H7 (cell line): ENCODE measurements around the gene RGL1. TPM values are rescaled to one million over a fixed set of nuclear protein-coding genes. Genes with fewer than 3 reads are reported as not detected.

ENCODE experiments used
- DNase-seq: peaks from one replicate; pipeline ENCODE4 v3.0.0; 2012
- H3K27me3 ChIP-seq: 2 replicates; pipeline ENCODE4 v1.6.0; 2011; ENCODE audit warnings: mild to moderate bottlenecking, low read length; ENCODE audit not compliant: control insufficient read depth, insufficient read depth
- H3K36me3 ChIP-seq: replicated peaks from 2 replicates; pipeline ENCODE4 v1.5.1; 2011; ENCODE audit warnings: low read length; ENCODE audit not compliant: control insufficient read depth, insufficient read depth
- H3K4me3 ChIP-seq: 2 replicates; pipeline ENCODE4 v1.5.1; 2011; ENCODE audit warnings: low read depth, mild to moderate bottlenecking, control low read depth, low read length, moderate library complexity; ENCODE audit not compliant: insufficient read depth
- total RNA-seq: library from RNA; depleted of rRNA; stranded (reverse); fragments of >200 nt; shearing (Covaris generic); gene quantifications from 2 replicates; pipeline ENCODE4 v1.2.3, GENCODE V29; 2014

The RGL1 gene
- total RNA-seq, 1 experiment from 2014 or later = 3.2 TPM

DNA sequence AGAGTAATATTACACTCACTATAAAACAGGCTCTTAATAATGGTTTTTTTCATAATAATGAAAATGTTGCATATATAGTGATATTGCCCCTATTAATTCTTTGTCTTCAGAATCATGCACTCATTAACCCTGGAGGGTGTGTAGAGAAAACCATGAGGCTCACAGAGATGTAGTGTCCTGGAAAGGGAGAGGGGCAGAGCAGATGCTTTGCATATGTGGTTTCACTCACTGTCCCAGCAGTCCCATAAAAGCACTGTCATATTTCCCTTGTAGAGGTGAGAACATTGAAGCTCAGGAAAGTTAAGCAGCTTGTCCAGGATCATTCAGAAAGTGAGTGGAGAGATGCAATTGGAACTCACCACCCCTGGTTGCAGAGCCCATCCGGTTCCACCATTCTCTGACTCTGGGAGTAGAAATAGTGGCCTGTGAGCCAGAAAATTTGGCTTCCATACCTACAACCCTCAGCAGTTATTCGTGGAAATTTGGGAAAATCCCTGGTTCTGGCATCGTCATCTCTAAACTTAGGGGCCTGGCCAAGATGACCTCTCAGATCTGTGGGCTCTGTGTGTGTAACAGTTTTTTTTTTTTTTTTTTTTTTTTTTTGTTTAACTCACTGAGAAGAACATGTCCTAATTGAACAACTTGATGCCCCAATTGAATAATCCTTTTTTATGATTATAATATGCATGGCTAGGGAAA, 86.4 kb downstream of the RGL1 start:
- no peak overlapping the region for H3K4me3 ChIP-seq
- no peaks in the 10 kb centered on the region for H3K27me3 ChIP-seq
- H3K36me3 ChIP-seq = no peaks in the 10 kb centered on the region
- DNase-seq = no peak

DNA sequence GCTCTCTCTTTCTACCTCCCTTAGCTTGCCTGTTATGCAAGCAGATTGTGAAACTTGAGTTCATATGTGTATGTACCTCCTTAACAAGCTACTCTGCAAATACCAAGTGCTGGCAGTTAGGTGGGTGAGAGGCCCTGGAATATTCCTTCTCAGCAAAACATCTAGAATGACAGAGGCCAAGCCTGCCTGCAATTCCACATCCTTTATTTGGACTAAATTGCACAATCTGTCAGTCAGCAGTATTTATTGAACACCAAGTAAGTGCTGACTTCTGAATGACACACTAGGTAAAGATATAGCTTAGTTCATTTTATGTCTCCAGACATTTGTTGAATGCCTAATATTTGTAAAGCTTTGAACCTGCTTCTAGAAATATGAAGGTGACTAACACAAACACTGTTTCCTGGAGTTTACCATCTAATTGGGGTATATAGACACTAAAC, 87.5 kb downstream of the RGL1 start:
- Histone ChIP-seq H3K4me3 (no peak overlapping the region), H3K27me3 (no peaks in the 10 kb centered on the region), H3K36me3 (no peaks in the 10 kb centered on the region)
- DNase-seq = no peak

DNA sequence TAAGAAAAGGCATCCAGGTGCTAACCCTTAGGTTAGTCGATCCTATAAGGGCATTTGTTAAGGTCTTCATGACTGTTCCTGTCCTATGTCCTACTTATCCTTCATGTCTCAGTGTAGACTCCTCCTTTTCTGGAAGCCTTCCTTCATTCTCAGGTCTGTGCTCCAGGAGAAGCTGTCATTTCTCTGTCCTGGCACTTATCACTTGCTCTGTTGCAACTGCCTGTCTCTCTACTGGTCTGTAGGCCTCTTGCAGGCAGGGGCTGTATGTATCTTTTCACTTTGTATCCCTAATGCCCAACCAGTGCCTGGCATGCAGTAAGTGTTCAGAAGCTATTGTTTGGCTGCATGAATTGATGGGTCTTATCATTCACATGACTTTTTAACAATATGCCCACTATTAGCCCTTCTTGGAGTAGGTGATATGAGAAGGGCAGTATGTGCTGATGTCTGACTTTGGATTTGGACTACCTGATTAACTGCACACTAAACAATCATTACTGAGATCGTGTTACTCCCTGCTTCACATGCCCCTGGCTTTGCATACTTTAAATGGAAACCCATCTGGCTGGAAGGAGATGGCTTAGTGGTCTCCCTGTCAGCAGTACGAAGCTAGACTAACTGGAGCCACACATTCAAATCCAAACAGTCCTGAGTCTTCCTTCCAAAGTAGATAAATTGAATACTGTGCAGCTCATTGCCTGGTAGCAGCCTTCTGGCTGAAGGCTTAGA, 88.8 kb downstream of the RGL1 start:
- no peaks in the 10 kb centered on the region for H3K36me3 ChIP-seq
- no peak for DNase-seq
- H3K27me3 ChIP-seq = no peaks in the 10 kb centered on the region
- H3K4me3 ChIP-seq = no peak overlapping the region

DNA sequence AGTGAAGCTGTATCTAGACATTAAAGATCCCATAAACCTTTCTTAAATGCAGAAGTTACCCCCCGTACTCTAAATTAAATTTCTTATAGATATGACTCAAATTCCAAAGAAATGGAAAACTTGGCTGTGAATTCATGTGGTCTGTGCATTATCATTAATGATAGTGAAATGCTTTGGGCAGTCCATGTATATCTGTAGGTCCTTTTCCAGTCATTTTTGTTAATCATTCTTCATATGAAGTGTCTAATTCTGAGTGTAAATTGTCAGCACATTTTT, 89.3 kb downstream of the RGL1 start:
- no peaks in the 10 kb centered on the region for H3K36me3 ChIP-seq
- no peaks in the 10 kb centered on the region for H3K27me3 ChIP-seq
- no peak for DNase-seq

DNA sequence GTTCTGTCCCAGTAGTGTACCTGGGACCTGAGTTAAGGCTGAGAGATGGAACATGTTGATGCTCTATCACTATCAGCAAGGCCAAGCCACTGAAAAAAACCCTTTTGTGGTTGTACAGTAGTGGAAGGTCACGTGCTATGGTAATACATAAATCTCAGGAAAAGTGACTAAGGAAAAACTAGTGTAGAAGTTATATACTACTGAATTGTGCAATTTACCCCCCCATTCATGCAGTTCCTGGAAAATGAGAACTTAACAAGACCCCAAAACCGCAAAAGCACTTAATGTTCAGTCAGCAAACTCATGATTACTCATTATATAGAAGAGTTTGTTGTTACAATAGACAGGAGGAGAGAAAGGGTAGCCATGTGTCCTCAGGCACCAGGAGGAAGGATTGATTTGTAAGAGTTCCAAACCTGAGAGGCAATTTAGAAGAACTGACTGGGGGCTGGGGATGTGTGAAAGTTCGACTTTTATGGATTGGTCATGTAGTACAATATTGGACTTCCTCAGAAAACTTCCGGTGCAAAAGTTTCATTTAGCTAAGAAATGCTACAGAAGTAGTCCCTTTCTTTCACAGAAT, 91.6 kb downstream of the RGL1 start:
- H3K27me3 ChIP-seq = no peaks in the 10 kb centered on the region
- no peak overlapping the region for H3K4me3 ChIP-seq
- H3K36me3 ChIP-seq = no peaks in the 10 kb centered on the region
- no peak for DNase-seq

More for the DNA sequence above, 89.3 kb downstream of the RGL1 start:
- H3K4me3 ChIP-seq = no peak overlapping the region

DNA sequence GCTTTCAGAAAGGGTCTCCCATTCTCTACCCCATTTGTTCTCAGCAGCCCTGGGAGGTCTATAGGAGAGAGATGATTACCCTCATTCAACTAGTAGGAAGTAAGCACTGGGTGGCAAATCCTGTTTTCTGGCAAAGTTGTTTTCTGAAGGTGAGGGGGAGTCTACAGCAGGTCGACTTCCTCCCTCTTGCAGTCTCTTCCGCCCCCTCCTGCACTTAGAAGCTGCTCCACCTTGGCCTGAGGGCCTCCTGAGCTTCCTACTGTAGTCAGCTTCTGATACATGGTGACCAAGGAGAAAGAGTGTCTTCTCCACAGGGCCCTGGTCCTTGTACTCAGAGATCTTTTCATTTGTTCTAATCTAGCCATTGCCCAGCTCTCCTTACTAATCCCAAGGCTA, 93.1 kb downstream of the RGL1 start:
- H3K36me3 ChIP-seq = no peaks in the 10 kb centered on the region
- no peak overlapping the region for H3K4me3 ChIP-seq
- no peaks in the 10 kb centered on the region for H3K27me3 ChIP-seq
- DNase-seq = no peak

DNA sequence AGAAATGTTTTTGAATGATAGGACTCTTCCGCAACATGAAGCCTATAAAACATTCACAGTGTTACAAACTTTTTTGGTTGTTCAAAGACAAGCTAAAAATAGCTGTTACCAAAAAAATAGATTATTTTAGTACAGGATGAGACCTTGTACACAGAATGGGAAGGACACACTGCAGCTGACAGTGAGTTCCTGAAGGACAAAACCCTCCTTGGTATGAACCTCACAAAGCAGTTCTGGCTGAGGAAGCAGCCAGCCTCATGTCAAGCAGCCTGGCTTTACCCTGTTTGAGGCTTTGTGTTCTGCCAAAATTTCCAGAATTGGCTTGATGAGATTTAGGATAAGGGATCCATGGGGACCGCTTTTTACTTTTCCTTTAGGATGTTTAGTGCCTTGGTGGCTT, 93.7 kb downstream of the RGL1 start:
- DNase-seq = no peak
- Histone ChIP-seq H3K27me3 (no peaks in the 10 kb centered on the region), H3K4me3 (no peak overlapping the region), H3K36me3 (no peaks in the 10 kb centered on the region)

DNA sequence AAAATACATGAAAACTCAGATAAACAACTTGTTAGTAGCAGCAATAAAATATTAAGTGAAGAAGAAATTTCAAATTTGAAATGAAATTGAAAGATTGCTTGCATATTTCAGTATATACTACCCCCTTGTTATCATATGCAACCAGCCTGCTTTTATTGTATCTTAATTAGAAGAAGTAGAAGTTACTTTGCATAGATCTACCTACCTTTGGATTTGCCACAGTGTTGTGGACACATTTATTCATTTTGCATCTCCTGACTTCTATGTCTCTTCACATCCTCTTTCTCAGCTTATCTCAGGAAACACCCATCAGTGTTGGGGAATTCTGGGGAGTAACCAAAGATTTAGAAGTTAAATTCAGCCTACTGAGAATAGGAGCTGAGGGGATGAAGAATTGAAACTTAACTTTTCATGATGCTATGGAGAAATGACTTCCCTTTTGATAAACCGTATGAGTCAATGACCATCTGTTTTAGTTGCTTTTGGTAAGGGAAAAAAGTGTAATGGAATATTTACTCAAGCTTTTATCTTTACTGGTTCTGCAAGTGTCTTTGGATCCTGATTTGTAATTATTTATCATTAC, 96.9 kb downstream of the RGL1 start:
- DNase-seq = no peak
- Histone ChIP-seq H3K4me3 (no peak overlapping the region), H3K36me3 (no peaks in the 10 kb centered on the region), H3K27me3 (no peaks in the 10 kb centered on the region)

DNA sequence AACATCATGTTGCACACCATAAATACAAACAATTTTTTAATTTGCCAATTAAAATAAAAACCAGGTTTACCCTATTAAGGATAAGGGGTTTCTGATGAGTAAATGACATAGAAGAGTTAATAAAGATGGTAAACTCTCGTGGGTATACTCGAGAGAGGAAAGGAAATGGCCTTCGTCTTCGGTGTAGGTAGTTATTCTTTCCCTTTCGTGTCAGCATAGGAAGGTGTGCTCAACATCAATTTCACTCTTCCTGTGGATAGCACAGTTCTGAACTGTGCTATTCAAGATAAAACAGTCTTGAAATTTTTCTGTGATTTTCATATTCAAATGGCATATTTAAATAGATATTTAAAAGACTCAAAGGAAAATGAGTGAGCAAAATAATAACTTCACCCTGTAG, 98.2 kb downstream of the RGL1 start:
- no peaks in the 10 kb centered on the region for H3K36me3 ChIP-seq

DNA sequence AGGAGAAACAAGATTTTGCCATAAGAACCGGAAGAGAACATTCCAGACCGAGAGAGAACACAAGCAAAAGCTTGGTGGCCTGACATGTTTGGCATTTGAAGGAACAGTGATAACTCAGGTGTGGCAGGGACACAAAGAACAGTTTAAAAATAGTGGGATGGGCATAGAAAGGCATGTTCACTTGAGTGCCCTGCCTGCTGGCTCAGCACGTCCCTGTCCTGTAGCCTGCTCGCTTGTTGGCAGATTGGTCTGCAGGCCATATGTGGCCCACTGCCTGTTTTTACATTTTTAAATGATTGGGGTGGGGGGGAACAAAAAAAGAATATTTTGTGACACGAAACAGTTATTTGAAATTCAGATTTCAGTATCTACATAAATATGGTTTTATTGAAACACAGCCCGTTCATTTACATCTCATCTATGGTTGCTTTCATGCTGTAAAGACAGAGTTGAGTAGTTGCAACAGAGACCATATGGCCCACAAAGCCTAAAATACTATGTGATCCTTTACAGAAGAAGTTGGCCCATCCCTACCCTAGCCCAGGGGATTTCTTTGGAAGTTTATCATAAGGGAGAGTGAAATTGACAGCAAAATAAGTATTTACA, 100.7 kb downstream of the RGL1 start:
- DNase-seq = no peak
- Histone ChIP-seq H3K4me3 (no peak overlapping the region), H3K27me3 (no peaks in the 10 kb centered on the region), H3K36me3 (no peaks in the 10 kb centered on the region)

More for the DNA sequence above, 98.2 kb downstream of the RGL1 start:
- Histone ChIP-seq H3K4me3 (no peak overlapping the region), H3K27me3 (no peaks in the 10 kb centered on the region)
- no peak for DNase-seq

DNA sequence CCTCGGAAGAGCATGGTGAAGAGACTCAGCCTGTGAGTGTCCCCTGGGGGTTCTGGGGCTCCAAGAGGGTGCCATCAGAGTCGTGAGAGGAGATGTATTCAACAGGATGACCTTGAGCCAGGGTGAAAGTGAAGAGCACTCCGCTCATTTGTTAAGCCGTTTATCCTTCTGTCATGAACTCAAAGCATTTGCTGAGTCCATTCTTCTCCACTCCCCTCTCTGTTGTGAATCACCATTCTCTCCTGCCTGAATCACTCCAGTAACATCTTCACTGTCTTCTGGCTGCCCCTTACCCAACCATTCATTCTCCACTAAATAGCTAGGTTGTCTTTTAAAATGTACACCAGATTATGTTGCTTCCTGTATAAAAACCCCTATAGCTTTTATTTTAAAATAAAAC, 102.2 kb downstream of the RGL1 start:
- DNase-seq = no peak
- H3K27me3 ChIP-seq = no peaks in the 10 kb centered on the region
- no peaks in the 10 kb centered on the region for H3K36me3 ChIP-seq
- H3K4me3 ChIP-seq = no peak overlapping the region

DNA sequence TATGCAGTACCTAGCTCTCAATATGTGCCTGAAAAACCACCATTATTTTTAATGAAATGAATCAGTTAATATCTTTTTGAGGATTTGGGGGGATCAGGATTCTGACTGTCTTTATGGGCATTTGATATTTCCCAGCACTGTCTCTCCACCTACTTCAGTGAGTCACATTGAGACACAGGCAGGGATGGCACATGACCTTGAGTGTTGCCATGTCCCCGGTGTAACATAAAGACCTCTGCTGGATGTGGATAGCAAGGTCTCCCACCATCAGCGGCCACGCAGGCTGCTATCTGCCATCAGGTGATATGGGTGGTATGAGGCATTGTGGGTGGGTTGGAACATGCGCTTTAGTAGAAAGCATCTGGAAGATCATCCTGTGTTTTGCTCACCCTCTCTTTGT, 103.2 kb downstream of the RGL1 start:
- Histone ChIP-seq H3K36me3 (no peaks in the 10 kb centered on the region), H3K27me3 (no peaks in the 10 kb centered on the region), H3K4me3 (no peak overlapping the region)
- no peak for DNase-seq

DNA sequence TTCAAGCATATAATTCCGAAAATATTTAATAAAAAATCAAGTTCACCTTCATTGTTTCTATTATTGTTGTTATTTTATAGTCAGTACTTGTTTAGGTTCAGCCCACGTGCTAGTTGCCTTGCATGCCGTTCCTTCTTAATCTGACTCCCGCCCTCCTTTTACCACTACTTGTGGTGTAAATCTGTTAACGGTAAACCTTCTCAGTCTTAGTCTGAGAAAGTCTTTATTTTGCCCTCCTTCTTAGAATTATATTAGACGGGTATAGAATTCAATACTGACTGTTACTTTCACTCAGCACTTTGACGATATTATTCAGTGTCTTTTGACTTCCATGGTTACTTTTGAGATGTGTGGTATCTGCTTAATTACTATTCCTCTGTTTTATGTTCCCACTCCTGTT, 104.8 kb downstream of the RGL1 start:
- no peaks in the 10 kb centered on the region for H3K36me3 ChIP-seq
- H3K4me3 ChIP-seq = no peak overlapping the region
- DNase-seq = no peak
- no peaks in the 10 kb centered on the region for H3K27me3 ChIP-seq

DNA sequence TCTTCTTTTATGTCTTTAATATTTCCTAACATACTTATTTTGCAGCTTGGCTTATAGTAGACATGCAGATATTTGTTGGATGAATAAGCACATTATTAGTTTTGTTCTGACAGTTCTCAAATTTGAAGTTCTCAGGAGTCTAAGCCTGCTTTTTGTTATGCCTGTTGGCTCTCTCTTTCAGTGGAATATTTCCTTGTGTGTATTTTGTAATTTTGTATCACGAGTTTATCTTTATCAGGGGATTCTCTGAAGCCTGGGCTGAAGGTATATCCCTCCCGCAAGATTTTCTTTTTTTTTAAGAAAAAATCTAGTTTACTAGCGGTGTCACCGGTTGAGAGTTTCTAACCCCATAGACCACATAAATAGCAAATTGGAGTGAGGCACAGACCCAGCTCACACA, 105.9 kb downstream of the RGL1 start:
- H3K36me3 ChIP-seq = no peaks in the 10 kb centered on the region
- no peaks in the 10 kb centered on the region for H3K27me3 ChIP-seq

DNA sequence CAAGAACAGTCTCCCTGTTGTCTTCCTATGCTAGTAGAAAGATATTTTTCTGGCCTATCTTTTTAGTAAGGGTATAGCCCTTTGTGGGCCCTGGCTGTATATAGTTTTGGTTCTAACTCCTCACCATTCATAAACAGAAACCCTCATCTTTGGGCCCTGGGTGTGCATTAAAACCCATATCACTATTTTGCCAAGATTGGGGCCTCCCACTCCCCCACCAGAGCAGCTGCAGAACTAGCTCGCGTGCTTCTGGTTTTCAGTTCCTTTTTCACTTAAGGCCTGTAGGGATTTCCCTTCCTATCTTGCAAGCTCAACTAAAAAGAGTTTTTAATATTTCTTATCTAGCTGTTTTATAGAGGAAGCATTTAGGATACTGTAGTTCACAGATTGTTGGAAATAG, 106.4 kb downstream of the RGL1 start:
- H3K27me3 ChIP-seq = no peaks in the 10 kb centered on the region
- H3K36me3 ChIP-seq = no peaks in the 10 kb centered on the region
- DNase-seq = no peak
- no peak overlapping the region for H3K4me3 ChIP-seq

More for the DNA sequence above, 105.9 kb downstream of the RGL1 start:
- H3K4me3 ChIP-seq = no peak overlapping the region
- DNase-seq = no peak
